Measurements from ENCODE around the gene STOML1. TPM values are rescaled to one million over a fixed set of nuclear protein-coding genes. Genes with fewer than 3 reads are reported as not detected.

The STOML1 gene
- total RNA-seq, 1 experiment from 2014 or later = 5.0 TPM

GRCh38 chr15:74007820-74008371, 15.8 kb upstream of the STOML1 start:
- ATAC-seq = no peak
- no peaks in the 10 kb centered on the region for H4K20me1 ChIP-seq (ENCODE audit: insufficient read depth)
- POLR2A ChIA-PET = no interaction called here

More at GRCh38 chr15:74007820-74008371, 15.8 kb upstream of the STOML1 start:
- Histone ChIP-seq H3K9ac (ENCODE audit: low read length) (no peak overlapping the region), H3K4me1 (ENCODE audit: control insufficient read depth in 1 of 2, insufficient read depth in 2 of 2, low read length in 2 of 2) (no peaks in the 10 kb centered on the region; a peak in 1 of 4 replicates), H2AFZ (ENCODE audit: low read depth, low read length, poor library complexity, severe bottlenecking) (no peak overlapping the region), H3K27me3 (ENCODE audit: insufficient read depth, low read length) (no peaks in the 10 kb centered on the region), H3K4me2 (ENCODE audit: low read length) (no peak overlapping the region), H3K4me3 (replicated peaks in 1 of 2; ENCODE audit: low read depth in 1 of 2, low read length in 2 of 2) (no peak overlapping the region), H3K36me3 (ENCODE audit: control insufficient read depth in 1 of 2, insufficient read depth in 2 of 2, low read length in 2 of 2) (peaks cover 2 to 9% of the 10 kb centered on the region in 2 experiments; a peak in 2 of 4 replicates), H3K79me2 (ENCODE audit: insufficient read depth, low read length) (0 out of 2 replicates have a peak, but pooled peaks cover 5% of the 10 kb centered on the region), H3K9me3 (ENCODE audit: control insufficient read depth in 1 of 2, insufficient read depth in 1 of 2, low read depth in 1 of 2, low read length in 2 of 2) (peaks cover 0 to 4% of the 10 kb centered on the region in 2 experiments; a peak in 1 of 4 replicates), H3K9me2 (ENCODE audit: insufficient read depth) (no peaks in the 10 kb centered on the region), H3K27ac (ENCODE audit: low read depth, low read length) (no peak overlapping the region)
- BruUV-seq (replicated peaks) = no TSS peak
- intact Hi-C loops (cut with micrococcal nuclease) = no loop called here
- RAD21 ChIA-PET (ENCODE audit: low non-redundant PET in 1 of 2, low total read pairs in 2 of 2, uncharacterized antibody in 2 of 2, unreplicated experiment in 2 of 2) = no interaction called here
- DNase-seq (ENCODE audit: low read depth, low spot score) = no peak
- CTCF ChIA-PET = interaction anchor here (0.6 to 1.2 kb wide), 2 partner anchors 14 to 41 kb away, joined by 3 to 5 read pairs; partner anchors contain the start of gene PML
- TF ChIP-seq ZNF274 (IDR thresholded peaks at IDR 0.05; ENCODE audit: low read depth, low read length) (no peak), TCF7L2 (IDR thresholded peaks at IDR 0.05; ENCODE audit: borderline replicate concordance, extremely low read depth, insufficient read depth, insufficient read length) (no peak), POLR2A (IDR thresholded peaks at IDR 0.05; ENCODE audit: borderline replicate concordance, extremely low read depth, insufficient read depth, insufficient read length) (no peak), EZH2phosphoT487 (IDR thresholded peaks at IDR 0.05; ENCODE audit: borderline replicate concordance) (no peak), ATF3 (IDR thresholded peaks at IDR 0.05) (no peak), RAD21 (IDR thresholded peaks at IDR 0.05; ENCODE audit: low read depth) (no peak), MAX (IDR thresholded peaks at IDR 0.05) (no peak), YY1 (IDR thresholded peaks at IDR 0.05; ENCODE audit: extremely low read depth, insufficient replicate concordance, low read depth, low read length) (no peak)

Data from HCT116 (cell line).